Measurements from ENCODE around the gene GON4L. TPM values are rescaled to one million over a fixed set of nuclear protein-coding genes. Genes with fewer than 3 reads are reported as not detected.

The GON4L gene, protein sequence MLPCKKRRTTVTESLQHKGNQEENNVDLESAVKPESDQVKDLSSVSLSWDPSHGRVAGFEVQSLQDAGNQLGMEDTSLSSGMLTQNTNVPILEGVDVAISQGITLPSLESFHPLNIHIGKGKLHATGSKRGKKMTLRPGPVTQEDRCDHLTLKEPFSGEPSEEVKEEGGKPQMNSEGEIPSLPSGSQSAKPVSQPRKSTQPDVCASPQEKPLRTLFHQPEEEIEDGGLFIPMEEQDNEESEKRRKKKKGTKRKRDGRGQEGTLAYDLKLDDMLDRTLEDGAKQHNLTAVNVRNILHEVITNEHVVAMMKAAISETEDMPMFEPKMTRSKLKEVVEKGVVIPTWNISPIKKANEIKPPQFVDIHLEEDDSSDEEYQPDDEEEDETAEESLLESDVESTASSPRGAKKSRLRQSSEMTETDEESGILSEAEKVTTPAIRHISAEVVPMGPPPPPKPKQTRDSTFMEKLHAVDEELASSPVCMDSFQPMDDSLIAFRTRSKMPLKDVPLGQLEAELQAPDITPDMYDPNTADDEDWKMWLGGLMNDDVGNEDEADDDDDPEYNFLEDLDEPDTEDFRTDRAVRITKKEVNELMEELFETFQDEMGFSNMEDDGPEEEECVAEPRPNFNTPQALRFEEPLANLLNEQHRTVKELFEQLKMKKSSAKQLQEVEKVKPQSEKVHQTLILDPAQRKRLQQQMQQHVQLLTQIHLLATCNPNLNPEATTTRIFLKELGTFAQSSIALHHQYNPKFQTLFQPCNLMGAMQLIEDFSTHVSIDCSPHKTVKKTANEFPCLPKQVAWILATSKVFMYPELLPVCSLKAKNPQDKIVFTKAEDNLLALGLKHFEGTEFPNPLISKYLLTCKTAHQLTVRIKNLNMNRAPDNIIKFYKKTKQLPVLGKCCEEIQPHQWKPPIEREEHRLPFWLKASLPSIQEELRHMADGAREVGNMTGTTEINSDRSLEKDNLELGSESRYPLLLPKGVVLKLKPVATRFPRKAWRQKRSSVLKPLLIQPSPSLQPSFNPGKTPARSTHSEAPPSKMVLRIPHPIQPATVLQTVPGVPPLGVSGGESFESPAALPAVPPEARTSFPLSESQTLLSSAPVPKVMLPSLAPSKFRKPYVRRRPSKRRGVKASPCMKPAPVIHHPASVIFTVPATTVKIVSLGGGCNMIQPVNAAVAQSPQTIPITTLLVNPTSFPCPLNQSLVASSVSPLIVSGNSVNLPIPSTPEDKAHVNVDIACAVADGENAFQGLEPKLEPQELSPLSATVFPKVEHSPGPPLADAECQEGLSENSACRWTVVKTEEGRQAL (N-terminal part only)
- total RNA-seq (100 to 1,000 TPM; 101 to 113 (median 105) TPM), total RNA-seq (83.5 to 192 (median 133) reads per million in 29 experiments)
- 104 TPM for total RNA-seq (2013)

DNA sequence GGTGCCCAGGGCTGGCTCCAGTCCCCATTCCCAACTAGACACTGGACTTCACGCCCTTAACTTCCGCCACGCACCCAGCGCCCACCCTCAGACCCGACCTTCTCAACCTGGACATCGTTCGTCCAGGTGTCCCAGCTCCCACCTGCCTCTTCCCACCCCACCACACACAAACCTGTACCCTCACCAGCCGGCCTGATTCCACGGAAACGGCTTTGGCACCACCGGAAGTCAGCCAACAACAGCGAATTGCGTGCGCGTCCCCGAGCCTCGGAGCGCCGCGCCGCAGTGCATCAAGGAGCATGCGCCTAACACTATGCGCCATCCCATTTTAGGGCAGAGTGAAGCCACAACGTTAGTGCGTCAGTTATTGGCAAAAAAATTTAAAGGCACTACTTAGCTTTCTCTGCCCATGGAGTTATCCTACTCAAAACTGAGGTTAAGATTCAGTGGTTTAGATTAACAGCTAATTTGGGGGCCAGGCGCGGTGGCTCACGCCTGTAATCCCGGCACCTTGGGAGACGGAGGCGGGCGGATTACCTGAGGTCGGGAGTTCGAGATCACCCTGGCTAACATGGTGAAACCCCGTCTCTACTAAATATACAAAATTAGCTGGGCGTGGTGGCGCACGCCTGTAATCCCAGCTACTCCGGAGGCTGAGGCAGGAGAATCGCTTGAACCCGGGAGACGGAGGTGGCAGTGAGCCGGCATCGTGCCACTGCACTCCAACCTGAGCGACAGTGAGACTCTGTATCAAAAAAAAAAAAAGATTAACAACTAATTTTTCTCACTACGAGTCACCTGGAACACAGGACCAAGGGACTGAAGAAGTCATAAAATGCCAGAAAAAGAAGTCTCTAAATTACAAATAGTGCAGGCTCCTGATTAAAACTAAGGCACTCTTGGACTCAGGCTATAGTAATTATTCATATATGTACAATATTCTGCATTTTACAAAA, at the start of gene GON4L:
Gene GON4L (minus strand): TSS at position 240 of the 956 bp plus-strand sequence. CDS start 3,434 bp downstream, outside the sequence.
- peak within 1 kb of the TSS; percentile 78 to 79 for H3K4me3 ChIP-seq (ENCODE audit: control insufficient read depth in 1 of 2, extremely low read depth in 1 of 2, low read length in 1 of 2)

DNA sequence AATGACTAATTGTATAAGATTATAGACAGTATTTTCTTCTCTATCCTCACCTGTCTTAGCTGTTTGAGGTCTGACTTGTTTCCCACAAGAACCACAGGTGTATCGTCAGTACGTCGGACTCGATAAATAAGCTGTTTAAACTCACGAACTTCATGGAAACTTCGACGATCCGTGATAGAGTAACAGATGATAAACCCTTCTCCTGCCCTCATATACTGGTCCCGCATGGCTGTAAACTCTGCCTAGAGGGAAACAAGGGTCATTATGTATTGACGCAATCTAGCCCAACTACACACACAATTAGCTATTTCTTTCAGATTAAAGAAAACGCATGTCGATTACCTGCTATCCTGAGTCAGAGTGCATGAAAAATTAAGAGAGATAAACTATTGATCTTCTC, 47.2 kb upstream of the GON4L start:
- no peaks in the 10 kb centered on the region for H3K27me3 Mint-ChIP-seq
- Histone ChIP-seq H3K9me3 (no peaks in the 10 kb centered on the region), H3K27me3 (replicated peaks in 1 of 2; ENCODE audit: control insufficient read depth in 2 of 2, extremely low read depth in 1 of 2, insufficient read depth in 2 of 2, low read length in 1 of 2) (no peaks in the 10 kb centered on the region), H3K4me1 (ENCODE audit: control insufficient read depth in 1 of 2, extremely low read depth in 1 of 2, insufficient read depth in 2 of 2, low read length in 2 of 2) (peaks cover 0 to 6% of the 10 kb centered on the region in 2 experiments), H3K36me3 (ENCODE audit: control insufficient read depth in 2 of 2, extremely low read depth in 1 of 2, insufficient read depth in 1 of 2, low read length in 1 of 2) (peaks cover 11 to 73% of the 10 kb centered on the region in 2 donors), H3K4me3 (ENCODE audit: control insufficient read depth in 1 of 2, extremely low read depth in 1 of 2, low read length in 1 of 2) (no peak overlapping the region), H3K27ac (ENCODE audit: low read length) (no peak overlapping the region)
- ChIA-PET POLR2A (interaction anchor here in 1 of 2 donors (1.2 kb wide), 1 partner anchor 309 kb away, joined by 4 read pairs; the partner anchor contains the start of gene PMF1), CTCF (interaction anchor here in 1 of 2 donors (0.9 kb wide), 1 partner anchor 11 kb away, joined by 3 read pairs; no protein-coding TSS in a partner anchor)
- H3K36me3 Mint-ChIP-seq = peaks cover 27% of the 10 kb centered on the region
- H3K9me3 Mint-ChIP-seq = no peaks in the 10 kb centered on the region
- no peak overlapping the region for H3K4me3 Mint-ChIP-seq
- peaks cover 0 to 8% (median 6%) of the 10 kb centered on the region in 3 donors for H3K4me1 Mint-ChIP-seq
- WGBS (ENCODE audit: insufficient coverage) = 100% methylated on average over 5 of the region's 12 CpGs
- no peak for DNase-seq
- no peak for ATAC-seq (replicated peaks in 1 of 4)
- no peak overlapping the region for H3K27ac Mint-ChIP-seq

More for the DNA sequence above, at the start of gene GON4L:
- Histone ChIP-seq H3K27ac (ENCODE audit: low read length) (peak within 1 kb of the TSS; percentile 76), H3K4me1 (ENCODE audit: control insufficient read depth in 1 of 2, extremely low read depth in 1 of 2, insufficient read depth in 2 of 2, low read length in 2 of 2) (peaks cover 8 to 46% of the 10 kb centered on the region in 2 experiments), H3K36me3 (ENCODE audit: control insufficient read depth in 2 of 2, extremely low read depth in 1 of 2, insufficient read depth in 1 of 2, low read length in 1 of 2) (peaks cover 0 to 28% of the 10 kb centered on the region in 2 donors), H3K27me3 (replicated peaks in 1 of 2; ENCODE audit: control insufficient read depth in 2 of 2, extremely low read depth in 1 of 2, insufficient read depth in 2 of 2, low read length in 1 of 2) (peaks cover 0 to 12% of the 10 kb centered on the region in 2 experiments), H3K9me3 (no peaks in the 10 kb centered on the region)
- H3K36me3 Mint-ChIP-seq = peaks cover 17% of the 10 kb centered on the region
- peak within 1 kb of the TSS; percentile 97 to 99 for H3K27ac Mint-ChIP-seq
- ChIA-PET POLR2A (no interaction called here), CTCF (interaction anchor here in 1 of 2 donors (0.6 kb wide), 1 partner anchor 605 kb away, joined by 3 read pairs; no protein-coding TSS in a partner anchor)
- DNase-seq (peak; percentile 79 to 96 (median 86)), ATAC-seq (replicated peaks in 1 of 4) (peak; percentile 68 to 71 (median 70))
- H3K9me3 Mint-ChIP-seq = no peaks in the 10 kb centered on the region
- H3K4me3 Mint-ChIP-seq = peak within 1 kb of the TSS; percentile 96 to 98 (median 97)
- H3K4me1 Mint-ChIP-seq = peaks cover 43 to 61% (median 60%) of the 10 kb centered on the region in 3 donors
- peaks cover 2 to 9% of the 10 kb centered on the region in 2 donors for H3K27me3 Mint-ChIP-seq
- 9% methylated on average over 26 of the region's 46 CpGs for WGBS (ENCODE audit: insufficient coverage)

DNA sequence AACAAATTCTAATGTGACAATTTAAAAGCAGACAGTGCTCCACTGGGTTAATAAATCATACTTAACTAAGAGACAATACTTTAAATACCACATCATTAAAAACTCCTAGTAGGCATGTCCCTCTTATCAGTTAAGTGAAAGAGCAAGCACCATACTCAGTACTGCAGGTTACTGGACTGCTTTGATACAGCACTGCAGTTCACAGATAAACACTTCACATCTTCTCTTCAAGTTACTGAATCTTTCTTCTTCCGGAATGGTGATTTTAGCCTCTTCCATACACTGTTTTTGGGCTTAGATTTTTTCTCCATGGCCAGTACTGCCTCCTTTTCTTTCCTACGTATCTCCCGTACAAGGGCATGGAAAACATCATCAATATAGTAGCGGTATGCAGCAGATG, 43.1 kb upstream of the GON4L start:
- POLR2A ChIA-PET = interaction anchor here in 1 of 2 donors (0.7 kb wide), 1 partner anchor 12 kb away, joined by 5 read pairs; no protein-coding TSS in a partner anchor

GRCh38 chr1:155899683-155900082, 42.7 kb upstream of the GON4L start:
- Histone ChIP-seq H3K27me3 (replicated peaks in 1 of 2; ENCODE audit: control insufficient read depth in 2 of 2, extremely low read depth in 1 of 2, insufficient read depth in 2 of 2, low read length in 1 of 2) (no peaks in the 10 kb centered on the region), H3K27ac (ENCODE audit: low read length) (no peak overlapping the region), H3K36me3 (ENCODE audit: control insufficient read depth in 2 of 2, extremely low read depth in 1 of 2, insufficient read depth in 1 of 2, low read length in 1 of 2) (peaks cover 10 to 69% of the 10 kb centered on the region in 2 donors), H3K9me3 (no peaks in the 10 kb centered on the region), H3K4me1 (ENCODE audit: control insufficient read depth in 1 of 2, extremely low read depth in 1 of 2, insufficient read depth in 2 of 2, low read length in 2 of 2) (no peaks in the 10 kb centered on the region), H3K4me3 (ENCODE audit: control insufficient read depth in 1 of 2, extremely low read depth in 1 of 2, low read length in 1 of 2) (no peak overlapping the region)
- Mint-ChIP-seq H3K27ac (peak overlapping the region; percentile 25 to 34), H3K27me3 (no peaks in the 10 kb centered on the region), H3K4me1 (peaks cover 0 to 4% (median 2%) of the 10 kb centered on the region in 3 donors), H3K4me3 (no peak overlapping the region), H3K9me3 (no peaks in the 10 kb centered on the region), H3K36me3 (peaks cover 35% of the 10 kb centered on the region)
- 93% methylated on average over 2 of the region's 2 CpGs for whole genome bisulfite sequencing (ENCODE audit: insufficient coverage)
- DNase-seq = no peak
- ATAC-seq (replicated peaks in 1 of 4) = no peak
- ChIA-PET CTCF (interaction anchor here in 1 of 2 donors (0.6 kb wide), 1 partner anchor 460 kb away, joined by 3 read pairs; no protein-coding TSS in a partner anchor), POLR2A (interaction anchor here in 1 of 2 donors (0.7 kb wide), 1 partner anchor 13 kb away, joined by 5 read pairs; no protein-coding TSS in a partner anchor)

More for the DNA sequence above, 43.1 kb upstream of the GON4L start:
- Histone ChIP-seq H3K9me3 (no peaks in the 10 kb centered on the region), H3K27me3 (replicated peaks in 1 of 2; ENCODE audit: control insufficient read depth in 2 of 2, extremely low read depth in 1 of 2, insufficient read depth in 2 of 2, low read length in 1 of 2) (no peaks in the 10 kb centered on the region), H3K4me1 (ENCODE audit: control insufficient read depth in 1 of 2, extremely low read depth in 1 of 2, insufficient read depth in 2 of 2, low read length in 2 of 2) (no peaks in the 10 kb centered on the region), H3K36me3 (ENCODE audit: control insufficient read depth in 2 of 2, extremely low read depth in 1 of 2, insufficient read depth in 1 of 2, low read length in 1 of 2) (peaks cover 13 to 74% of the 10 kb centered on the region in 2 donors), H3K4me3 (ENCODE audit: control insufficient read depth in 1 of 2, extremely low read depth in 1 of 2, low read length in 1 of 2) (no peak overlapping the region), H3K27ac (ENCODE audit: low read length) (no peak overlapping the region)
- H3K27ac Mint-ChIP-seq = no peak overlapping the region
- no peak for ATAC-seq (replicated peaks in 1 of 4)
- H3K27me3 Mint-ChIP-seq = no peaks in the 10 kb centered on the region
- no peaks in the 10 kb centered on the region for H3K9me3 Mint-ChIP-seq
- 100% methylated on average over 3 of the region's 4 CpGs for WGBS (ENCODE audit: insufficient coverage)
- H3K4me1 Mint-ChIP-seq = peaks cover 0 to 4% (median 2%) of the 10 kb centered on the region in 3 donors
- CTCF ChIA-PET = no interaction called here
- no peak for DNase-seq
- no peak overlapping the region for H3K4me3 Mint-ChIP-seq
- peaks cover 36% of the 10 kb centered on the region for H3K36me3 Mint-ChIP-seq

DNA sequence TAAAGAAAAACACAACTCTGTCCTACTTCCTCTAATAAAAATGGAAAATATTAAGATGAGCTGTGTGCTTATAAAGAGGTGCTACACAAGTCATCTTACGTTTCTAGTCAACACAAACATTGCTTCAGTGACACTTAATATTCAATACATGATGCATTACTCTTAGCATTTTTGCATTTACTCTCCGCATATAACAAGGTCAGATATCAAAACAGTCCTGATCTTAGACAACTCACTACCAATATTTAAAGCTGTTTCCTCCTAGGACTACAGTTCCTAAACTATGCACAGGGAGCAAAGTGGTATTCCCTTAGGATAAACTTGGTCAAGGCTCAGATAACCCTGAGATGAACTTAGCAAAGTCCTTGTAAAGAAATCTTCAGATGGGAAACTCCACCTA, 41.9 kb upstream of the GON4L start:
- H3K9me3 ChIP-seq = no peaks in the 10 kb centered on the region
- no peaks in the 10 kb centered on the region for H3K27me3 ChIP-seq (replicated peaks in 1 of 2; ENCODE audit: control insufficient read depth in 2 of 2, extremely low read depth in 1 of 2, insufficient read depth in 2 of 2, low read length in 1 of 2)
- ChIA-PET POLR2A (interaction anchor here (0.5 to 0.7 kb wide), 5 partner anchors 10 to 457 kb away, joined by 3 to 4 read pairs (median 3); no protein-coding TSS in a partner anchor), CTCF (no interaction called here)
- H3K36me3 ChIP-seq (ENCODE audit: control insufficient read depth in 2 of 2, extremely low read depth in 1 of 2, insufficient read depth in 1 of 2, low read length in 1 of 2) = peaks cover 6 to 61% of the 10 kb centered on the region in 2 donors
- Mint-ChIP-seq H3K27me3 (no peaks in the 10 kb centered on the region), H3K27ac (peak overlapping the region; percentile 18 to 61), H3K9me3 (no peaks in the 10 kb centered on the region), H3K4me3 (no peak overlapping the region), H3K36me3 (peaks cover 30% of the 10 kb centered on the region), H3K4me1 (peaks cover under 1 to 5% (median 3%) of the 10 kb centered on the region in 3 donors)
- H3K4me1 ChIP-seq (ENCODE audit: control insufficient read depth in 1 of 2, extremely low read depth in 1 of 2, insufficient read depth in 2 of 2, low read length in 2 of 2) = peaks cover 2% of the 10 kb centered on the region in 2 experiments
- H3K27ac ChIP-seq (ENCODE audit: low read length) = no peak overlapping the region
- H3K4me3 ChIP-seq (ENCODE audit: control insufficient read depth in 1 of 2, extremely low read depth in 1 of 2, low read length in 1 of 2) = no peak overlapping the region
- 85% methylated on average over 2 of the region's 2 CpGs for WGBS (ENCODE audit: insufficient coverage)
- DNase-seq (no peak), ATAC-seq (replicated peaks in 1 of 4) (no peak)
